Psoas muscle (tissue), 8 donors: ENCODE data around the gene TMEM44. TPM values are rescaled to one million over a fixed set of nuclear protein-coding genes. Genes with fewer than 3 reads are reported as not detected.

Experiments used
- ATAC-seq, 4 donors: fragments of 200-7000 bp; cut with Tn5 transposase; one replicate each; pipeline ENCODE4 v1.9.1; 2020; ENCODE audit warnings: moderate library complexity in 3 of 4, mild to moderate bottlenecking in 2 of 4
- DNase-seq, 2 donors: peaks; one replicate each; pipeline ENCODE4 v3.0.0-alpha.2; 2020
- H3K27ac ChIP-seq: fragments of 200-600 bp; one replicate; pipeline ENCODE4 v1.8.0; 2022
- H3K27me3 ChIP-seq, 3 donors: fragments of 200-600 bp in 1 of 3; one replicate each; pipeline versions ENCODE4 v1.6.1 to v1.8.0; 2013 to 2022; ENCODE audit warnings: low read length in 2 of 3, mild to moderate bottlenecking in 2 of 3, moderate library complexity in 1 of 3; ENCODE audit not compliant: insufficient read depth in 3 of 3
- H3K36me3 ChIP-seq, 2 donors: fragments of 200-600 bp in 1 of 2; one replicate each; pipeline versions ENCODE4 v1.6.1 to v1.8.0; 2013 to 2022; ENCODE audit warnings: low read depth in 1 of 2, mild to moderate bottlenecking in 1 of 2, moderate library complexity in 1 of 2; ENCODE audit not compliant: insufficient read depth in 1 of 2
- H3K4me1 ChIP-seq: fragments of 200-600 bp; one replicate; pipeline ENCODE4 v1.8.0; 2022
- H3K4me3 ChIP-seq: fragments of 200-600 bp; one replicate; pipeline ENCODE4 v1.8.0; 2022; ENCODE audit warnings: mild to moderate bottlenecking
- H3K9me3 ChIP-seq: fragments of 200-600 bp; one replicate; pipeline ENCODE4 v1.8.0; 2022
- CTCF ChIP-seq: fragments of 200-600 bp; IDR thresholded peaks from one replicate; pipeline ENCODE4 v1.8.0; 2022; ENCODE audit warnings: antibody characterized with exemption
- WGBS, 3 donors: extraction: QIAGEN DNeasy Blood & Tissue Kit; methylation state at CpG; one replicate each; pipeline versions ENCODE4 v1.1.6 to v1.1.7; 2013; 5-methylcytosine and 5-hydroxymethylcytosine counted together
- intact Hi-C, 2 donors: fragments of 100-400 bp; cut with DNase I; formaldehyde crosslinking; loops; one replicate each; pipeline versions ENCODE4 v1.11.0 to v1.14.2; 2022
- polyA plus RNA-seq, 3 donors: library from polyadenylated mRNA; stranded (reverse); fragments of 200-250 nt; gene quantifications; one replicate each; pipeline ENCODE4 v1.2.3, GENCODE V29; 2013
- total RNA-seq, 4 donors: library from RNA; stranded (reverse); fragmentation: NEBNext Ultra II Directional in 2 of 4; extraction: Animal tissue kit (Norgen Biotek cat#: 25700) in 2 of 4; gene quantifications; one replicate each; pipeline versions ENCODE4 v1.2.1 to v1.2.4, GENCODE V29; 2021 to 2023
- donor health status: healthy with polysubstance abuse.
- donor health status: DM: no; HTN: no; CAD: no; lungs with moderate emphysema.
- donor health status: Bipolar disorder and iron deficiency.
- donor health status: healthy.
- donor health status: DM: yes; HTN: yes; CAD: no.
- donor health status: DM: no; HTN: no; CAD: no.
- donor health status: DM: no; HTN: no; CAD: no.
- donor health status: DM: yes; HTN: yes; CAD: no.

TMEM44 gene
- total and polyA plus RNA-seq, 7 donors: 2.0 to 4.4 (median 3.1) TPM

- no peak for DNase-seq
- no peak overlapping the region for H3K4me3 ChIP-seq
- no peak for ATAC-seq
- no peaks in the 10 kb centered on the region for H3K27me3 ChIP-seq
- no peaks in the 10 kb centered on the region for H3K9me3 ChIP-seq
- intact Hi-C loops: no loop called here
- WGBS, 3 donors: 91 to 95% (median 92%) methylated on average over 22 of the region's 22 CpGs
- H3K27ac ChIP-seq: no peak overlapping the region
- TF ChIP-seq CTCF: no peak
- no peaks in the 10 kb centered on the region for H3K36me3 ChIP-seq
- no peaks in the 10 kb centered on the region for H3K4me1 ChIP-seq
These were observed 29.1 kb downstream of the TMEM44 start for GRCh38 chr3:194604126-194604525.

GRCh38 chr3:194602669-194603171 lies 30.5 kb downstream of the TMEM44 start:
- ATAC-seq (no peak), DNase-seq (no peak)
- Histone ChIP-seq H3K4me3 (no peak overlapping the region), H3K27me3 (no peaks in the 10 kb centered on the region), H3K36me3 (no peaks in the 10 kb centered on the region), H3K27ac (no peak overlapping the region), H3K9me3 (no peaks in the 10 kb centered on the region), H3K4me1 (no peaks in the 10 kb centered on the region)
- WGBS, 3 donors: 56 to 63% (median 58%) methylated on average over 10 of the region's 10 CpGs
- TF ChIP-seq CTCF: no peak
- intact Hi-C loops: no loop called here

- peak in 2 of 4 donors; percentile 28 to 64 for ATAC-seq
- Histone ChIP-seq H3K4me3 (no peak overlapping the region), H3K9me3 (no peaks in the 10 kb centered on the region), H3K4me1 (no peaks in the 10 kb centered on the region), H3K27ac (no peak overlapping the region), H3K36me3 (no peaks in the 10 kb centered on the region), H3K27me3 (no peaks in the 10 kb centered on the region)
- peak in 1 of 2 donors; percentile 59 for DNase-seq
- intact Hi-C loops: loop anchor here (5.0 to 10.0 kb wide), 2 partner anchors 264 to 267 kb away; no protein-coding TSS in a partner anchor
- no peak for TF ChIP-seq CTCF
- 78 to 83% (median 79%) methylated on average over 25 of the region's 25 CpGs for WGBS, 3 donors
These were observed 34.3 kb downstream of the TMEM44 start for GRCh38 chr3:194598771-194599557.

GRCh38 chr3:194596906-194597305 lies 36.3 kb downstream of the TMEM44 start:
- no peak for DNase-seq
- WGBS, 3 donors: 83 to 89% (median 83%) methylated on average over 5 of the region's 5 CpGs
- no peak for ATAC-seq
- Histone ChIP-seq H3K4me1 (peaks cover 11% of the 10 kb centered on the region), H3K27me3 (no peaks in the 10 kb centered on the region), H3K36me3 (no peaks in the 10 kb centered on the region), H3K27ac (no peak overlapping the region), H3K9me3 (no peaks in the 10 kb centered on the region), H3K4me3 (no peak overlapping the region)
- TF ChIP-seq CTCF: no peak
- intact Hi-C loops: loop anchor here (5.0 to 10.0 kb wide), 2 partner anchors 262 to 265 kb away; no protein-coding TSS in a partner anchor
